Mucosa of descending colon (tissue), 3 donors: Measurements from ENCODE around the gene KRTAP2-2. TPM values are rescaled to one million over a fixed set of nuclear protein-coding genes. Genes with fewer than 3 reads are reported as not detected.
"Not testable (repeated sequence)": the region's sequence is repeated elsewhere in the genome, so short reads cannot be mapped to it uniquely, and the experiment has no call there.

Source experiments
- ATAC-seq: fragments of 200-7000 bp; cut with Tn5 transposase; one replicate; pipeline ENCODE4 v1.9.1; 2020; ENCODE audit warnings: mild to moderate bottlenecking, moderate library complexity
- DNase-seq, 3 donors: peaks; one replicate each; pipeline ENCODE4 v3.0.0-alpha.2; 2020
- H3K36me3 ChIP-seq: fragments of 200-600 bp; one replicate; pipeline ENCODE4 v1.8.0; 2021; ENCODE audit warnings: low read depth, mild to moderate bottlenecking
- H3K4me1 ChIP-seq: fragments of 200-600 bp; one replicate; pipeline ENCODE4 v1.8.0; 2021; ENCODE audit warnings: low read depth, mild to moderate bottlenecking
- H3K4me3 ChIP-seq: fragments of 200-600 bp; one replicate; pipeline ENCODE4 v1.8.0; 2021; ENCODE audit warnings: mild to moderate bottlenecking
- H3K9me3 ChIP-seq: fragments of 200-600 bp; one replicate; pipeline ENCODE4 v1.8.0; 2021; ENCODE audit warnings: mild to moderate bottlenecking
- intact Hi-C, 2 donors: fragments of 100-400 bp; cut with DNase I in 1 of 2; cut with micrococcal nuclease in 1 of 2; formaldehyde crosslinking; loops; one replicate each; pipeline versions ENCODE4 v1.11.0 to v1.11.1; 2022; cut with DNase I, micrococcal nuclease
- total RNA-seq, 3 donors: library from RNA; stranded (reverse); fragmentation: NEBNext Ultra II Directional in 2 of 3; extraction: Animal tissue kit (Norgen Biotek cat#: 25700) in 2 of 3; gene quantifications; one replicate each; pipeline versions ENCODE4 v1.2.1 to v1.2.4, GENCODE V29; 2021 to 2023
- TF ChIP-seq, protein P1 (sequence below): fragments of 200-600 bp; IDR thresholded peaks from one replicate; pipeline ENCODE4 v1.8.0; 2022; ENCODE audit warnings: antibody characterized with exemption, mild to moderate bottlenecking
- donor health status: DM: no; HTN: no; CAD: no; lungs with moderate emphysema.
- donor health status: DM: no; HTN: no; CAD: no.
- donor health status: DM: no; HTN: yes; CAD: no.

The KRTAP2-2 gene
- total RNA-seq, 3 donors from 2014 or later, result not detected

DNA sequence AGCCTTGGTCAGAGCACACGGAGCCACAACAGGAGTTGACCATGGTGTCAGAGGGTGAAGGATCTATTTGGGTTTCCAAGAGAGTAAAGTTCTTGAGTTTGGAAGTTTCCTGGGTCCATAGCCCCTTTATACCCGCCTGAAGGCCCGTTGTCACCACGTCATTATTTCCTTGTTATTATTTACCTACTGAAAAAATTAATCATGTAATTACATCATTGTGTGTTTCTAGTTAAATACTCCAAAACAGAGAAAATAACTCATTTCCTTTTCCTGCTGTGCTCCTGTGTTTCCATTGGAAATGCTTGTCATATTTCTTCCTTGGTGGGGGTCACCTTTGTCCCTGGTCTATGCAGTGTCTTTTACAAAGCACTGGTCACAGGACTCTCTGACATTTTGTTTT is 43.0 kb upstream of the KRTAP2-2 start, which contains the start of gene KRTAP4-8:
Gene KRTAP4-8, minus strand, starts transcription at position 101 of the 400 bp plus-strand sequence. Its CDS starts 58 bp downstream, at position 43.
- DNase-seq (no peak), ATAC-seq (no peak)
- H3K4me1 ChIP-seq, result no peaks in the 10 kb centered on the region
- TF ChIP-seq, protein P1, sequence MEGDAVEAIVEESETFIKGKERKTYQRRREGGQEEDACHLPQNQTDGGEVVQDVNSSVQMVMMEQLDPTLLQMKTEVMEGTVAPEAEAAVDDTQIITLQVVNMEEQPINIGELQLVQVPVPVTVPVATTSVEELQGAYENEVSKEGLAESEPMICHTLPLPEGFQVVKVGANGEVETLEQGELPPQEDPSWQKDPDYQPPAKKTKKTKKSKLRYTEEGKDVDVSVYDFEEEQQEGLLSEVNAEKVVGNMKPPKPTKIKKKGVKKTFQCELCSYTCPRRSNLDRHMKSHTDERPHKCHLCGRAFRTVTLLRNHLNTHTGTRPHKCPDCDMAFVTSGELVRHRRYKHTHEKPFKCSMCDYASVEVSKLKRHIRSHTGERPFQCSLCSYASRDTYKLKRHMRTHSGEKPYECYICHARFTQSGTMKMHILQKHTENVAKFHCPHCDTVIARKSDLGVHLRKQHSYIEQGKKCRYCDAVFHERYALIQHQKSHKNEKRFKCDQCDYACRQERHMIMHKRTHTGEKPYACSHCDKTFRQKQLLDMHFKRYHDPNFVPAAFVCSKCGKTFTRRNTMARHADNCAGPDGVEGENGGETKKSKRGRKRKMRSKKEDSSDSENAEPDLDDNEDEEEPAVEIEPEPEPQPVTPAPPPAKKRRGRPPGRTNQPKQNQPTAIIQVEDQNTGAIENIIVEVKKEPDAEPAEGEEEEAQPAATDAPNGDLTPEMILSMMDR, result no peak
- intact Hi-C loops, result no loop called here
- H3K36me3 ChIP-seq, result no peaks in the 10 kb centered on the region
- no peaks in the 10 kb centered on the region for H3K9me3 ChIP-seq
- H3K4me3 ChIP-seq, result no peak within 1 kb of the TSS

DNA sequence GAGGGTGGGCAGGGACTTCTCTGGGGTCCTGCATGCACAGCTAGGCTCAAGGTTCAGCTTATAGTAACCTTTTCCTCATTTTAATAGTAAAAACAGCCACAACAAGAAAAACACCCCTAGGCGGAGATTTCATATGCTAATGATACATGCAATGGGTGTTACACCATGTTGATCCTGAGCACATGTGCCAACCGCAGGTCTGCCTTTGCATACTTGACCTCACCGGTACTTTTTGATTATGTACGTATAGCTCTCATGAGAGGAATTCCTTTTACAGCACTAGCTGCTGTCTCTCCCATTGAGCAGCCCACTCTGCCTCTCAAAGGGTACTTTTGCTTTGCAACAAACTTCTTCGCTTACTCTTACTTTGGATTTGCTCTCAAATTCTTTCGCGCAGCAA is 41.0 kb upstream of the KRTAP2-2 start:
- TF ChIP-seq, protein P1, result no peak
- no peak overlapping the region for H3K4me3 ChIP-seq
- intact Hi-C loops, result no loop called here
- no peaks in the 10 kb centered on the region for H3K9me3 ChIP-seq
- ATAC-seq (no peak), DNase-seq (no peak)
- H3K4me1 ChIP-seq, result no peaks in the 10 kb centered on the region
- H3K36me3 ChIP-seq, result no peaks in the 10 kb centered on the region

DNA sequence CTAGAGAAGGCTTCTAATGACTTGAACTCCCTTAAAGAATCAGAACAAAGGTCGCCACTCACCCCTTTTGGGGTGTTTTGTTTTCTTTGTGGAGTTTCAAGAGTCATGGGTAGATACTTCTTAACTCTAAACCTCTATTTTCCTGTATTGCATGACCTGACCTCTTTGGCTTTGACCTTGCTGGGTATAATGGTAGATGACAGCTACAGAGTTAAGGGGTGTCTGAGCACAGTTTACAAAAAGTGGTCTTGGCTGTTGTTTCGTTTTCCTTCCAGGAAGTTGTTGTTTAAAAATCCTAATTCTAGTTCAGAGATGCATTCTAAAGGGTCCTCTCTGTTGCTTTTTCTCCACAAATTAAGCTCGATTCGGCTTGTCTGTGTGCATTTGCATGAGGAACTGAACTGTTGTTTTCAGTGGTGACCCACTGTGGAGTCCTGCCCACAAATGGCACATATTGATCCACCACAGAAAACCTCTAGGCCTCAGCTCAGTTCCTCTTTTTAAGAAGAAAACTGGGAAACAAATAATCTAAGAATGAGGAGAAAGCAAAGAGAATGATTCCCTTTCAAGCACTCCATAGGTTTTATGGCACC is 33.8 kb upstream of the KRTAP2-2 start:
- H3K4me1 ChIP-seq, H3K9me3 ChIP-seq, DNase-seq, H3K36me3 ChIP-seq, H3K4me3 ChIP-seq, intact Hi-C loops, ATAC-seq: not testable (repeated sequence)

DNA sequence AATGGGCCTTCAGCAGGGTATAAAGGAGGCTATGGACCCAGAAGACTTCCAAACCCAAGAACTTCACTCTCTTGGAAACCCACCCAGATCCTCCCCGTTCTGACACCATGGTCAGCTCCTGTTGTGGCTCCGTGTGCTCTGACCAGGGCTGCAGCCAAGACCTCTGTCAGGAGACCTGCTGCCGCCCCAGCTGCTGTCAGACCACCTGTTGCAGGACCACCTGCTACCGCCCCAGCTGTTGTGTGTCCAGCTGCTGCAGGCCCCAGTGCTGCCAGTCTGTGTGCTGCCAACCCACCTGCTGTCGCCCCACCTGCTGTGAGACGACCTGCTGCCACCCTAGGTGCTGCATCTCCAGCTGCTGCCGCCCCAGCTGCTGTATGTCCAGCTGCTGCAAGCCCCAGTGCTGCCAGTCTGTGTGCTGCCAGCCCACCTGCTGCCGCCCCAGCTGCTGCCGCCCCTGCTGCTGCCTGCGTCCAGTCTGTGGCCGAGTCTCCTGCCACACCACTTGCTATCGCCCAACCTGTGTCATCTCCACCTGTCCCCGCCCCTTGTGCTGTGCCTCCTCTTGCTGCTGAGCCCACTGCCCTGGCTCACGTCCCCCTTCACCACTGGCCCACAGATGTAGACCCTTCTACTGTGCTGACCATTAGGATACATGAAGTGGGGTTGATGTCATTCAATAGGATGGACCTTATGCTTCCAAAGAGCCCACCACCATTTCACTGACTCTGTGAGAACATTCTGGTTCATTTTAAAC is 29.2 kb upstream of the KRTAP2-2 start, which contains the start of gene KRTAP4-7:
Gene KRTAP4-7, plus strand, starts transcription at position 51 of the 757 bp plus-strand sequence. Its CDS starts 57 bp downstream, at position 108.
- H3K9me3 ChIP-seq, DNase-seq, ATAC-seq, intact Hi-C loops, H3K36me3 ChIP-seq, H3K4me1 ChIP-seq, H3K4me3 ChIP-seq: not testable (repeated sequence)

DNA sequence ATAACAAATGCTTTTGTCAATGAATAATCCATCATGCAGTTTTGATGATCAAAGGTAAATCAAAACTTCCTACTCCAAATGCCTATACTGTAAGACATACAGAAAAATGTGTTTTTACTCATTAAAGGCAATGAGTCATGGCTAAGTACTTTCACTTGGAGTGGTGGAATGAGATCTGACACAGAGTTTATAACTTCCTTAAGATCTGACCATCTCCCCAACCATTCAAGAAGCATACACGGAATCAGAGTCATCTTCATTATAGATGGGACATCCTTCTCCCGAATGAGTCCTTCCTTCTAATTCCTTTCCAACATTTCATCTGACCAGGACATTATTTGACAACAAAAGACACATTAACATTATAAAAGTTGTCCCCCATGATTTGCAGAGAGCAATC is 28.4 kb upstream of the KRTAP2-2 start:
- DNase-seq, intact Hi-C loops, ATAC-seq, H3K4me3 ChIP-seq, H3K36me3 ChIP-seq, H3K9me3 ChIP-seq, H3K4me1 ChIP-seq: not testable (repeated sequence)

DNA sequence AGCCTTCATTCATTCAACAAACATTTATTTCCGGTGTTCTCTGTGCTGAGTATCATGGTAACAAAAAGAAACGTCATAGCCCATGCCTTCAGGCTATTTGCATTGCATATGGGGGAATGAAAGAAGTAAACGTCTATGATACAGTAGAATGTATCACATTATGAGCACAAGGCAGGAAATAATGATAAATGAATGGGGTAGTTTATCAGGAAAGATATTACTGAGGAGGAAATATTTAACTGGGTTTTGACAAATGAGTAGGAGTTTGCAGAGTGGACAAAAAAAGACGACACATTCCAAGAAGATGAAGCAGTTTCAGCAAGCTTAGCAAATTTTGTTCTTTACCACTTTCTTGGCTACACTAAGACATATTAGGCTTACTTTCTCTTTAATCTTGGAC is 27.6 kb upstream of the KRTAP2-2 start:
- Histone ChIP-seq H3K9me3 (no peaks in the 10 kb centered on the region), H3K4me1 (no peaks in the 10 kb centered on the region), H3K36me3 (no peaks in the 10 kb centered on the region), H3K4me3 (no peak overlapping the region)
- ATAC-seq, result no peak
- intact Hi-C loops, result no loop called here
- no peak for DNase-seq
- TF ChIP-seq, protein P1, result no peak

DNA sequence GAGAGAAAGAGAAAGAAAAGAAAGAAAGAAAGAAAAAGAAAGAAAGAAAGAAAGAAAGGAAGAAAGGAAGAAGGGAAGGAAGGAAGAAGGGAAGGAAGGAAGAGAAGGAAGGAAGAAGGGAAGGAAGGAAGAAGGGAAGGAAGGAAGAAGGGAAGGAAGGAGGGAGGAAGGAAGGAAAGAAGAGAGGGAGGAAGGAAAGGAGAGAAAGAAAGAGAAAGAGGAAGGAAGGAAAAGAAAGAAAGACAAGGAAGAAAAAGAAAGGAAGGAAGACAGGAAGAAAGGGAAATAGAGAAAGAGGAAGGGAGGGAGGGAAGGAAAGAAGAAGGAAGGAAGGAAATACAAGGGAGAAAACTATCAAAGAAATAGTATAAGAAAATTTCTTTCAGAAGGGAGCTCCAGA is 21.8 kb upstream of the KRTAP2-2 start:
- Histone ChIP-seq H3K9me3 (no peaks in the 10 kb centered on the region), H3K36me3 (no peaks in the 10 kb centered on the region), H3K4me3 (no peak overlapping the region), H3K4me1 (no peaks in the 10 kb centered on the region)
- intact Hi-C loops, result no loop called here
- TF ChIP-seq, protein P1, result no peak
- no peak for DNase-seq
- no peak for ATAC-seq
